Activated CD8-positive, alpha-beta memory T cell treated with anti-CD3 and anti-CD28 coated beads, Interleukin-2, amount 50 U/mL, for 1 hour (primary cell): Measurements from ENCODE around the gene FRMD4A.

Experiments used
- DNase-seq: peaks from one replicate; pipeline ENCODE4 v3.0.0-alpha.2; 2020; ENCODE audit errors: extremely low read depth

Gene FRMD4A

DNA sequence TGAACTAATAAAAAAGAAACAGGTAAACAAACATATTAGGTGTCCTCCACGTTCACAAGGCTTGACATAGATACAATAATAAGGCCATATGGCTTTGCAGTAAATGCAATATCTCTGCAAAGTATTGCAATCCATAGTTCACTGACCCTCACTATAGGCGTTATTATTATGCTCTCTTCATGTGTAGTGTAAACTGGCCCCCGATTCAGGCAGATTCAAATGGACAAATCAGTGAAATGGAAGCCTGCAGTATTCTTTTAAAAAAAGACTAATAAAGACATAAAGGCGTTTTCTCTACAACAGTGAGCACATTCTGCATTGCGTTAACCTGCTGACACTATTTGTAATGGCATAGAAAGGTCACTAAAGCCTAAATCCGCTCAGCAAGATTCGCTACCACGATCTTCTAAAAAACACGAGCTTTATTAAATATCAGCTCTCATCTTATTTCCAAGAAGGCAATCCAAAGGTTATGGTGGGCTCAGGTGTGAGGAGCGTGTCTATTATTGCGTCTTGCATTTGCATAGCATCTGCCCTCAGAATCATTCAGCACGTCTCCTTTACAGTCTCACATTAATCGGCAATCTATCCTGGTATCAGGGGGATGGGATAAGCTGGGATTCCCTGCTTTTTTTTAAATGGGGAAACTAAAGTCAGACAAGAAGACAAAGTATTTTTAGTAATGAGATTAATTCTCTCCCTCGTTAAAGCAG, 36.2 kb downstream of the FRMD4A start:
- DNase-seq, result no peak

DNA sequence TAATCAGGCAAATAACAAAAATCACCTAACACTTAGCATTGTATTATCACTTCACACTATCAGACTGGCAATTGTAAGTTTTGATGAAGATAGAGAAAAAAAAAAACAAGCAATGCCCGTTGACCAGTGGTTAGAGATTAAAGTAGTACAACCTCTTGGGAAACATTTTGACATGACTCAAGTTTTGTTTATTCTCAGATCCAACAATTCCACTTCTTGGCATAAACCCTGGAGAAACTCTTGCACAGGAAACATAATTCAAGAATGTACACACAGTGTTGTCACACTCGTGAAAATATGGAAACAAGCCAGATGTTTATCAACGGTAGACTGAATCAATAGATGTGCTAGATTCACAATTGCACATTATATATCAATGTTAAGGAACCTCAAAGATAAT, 37.2 kb downstream of the FRMD4A start:
- no peak for DNase-seq

- no peak for DNase-seq
These were observed 39.4 kb downstream of the FRMD4A start for GRCh38 chr10:14291296-14291695.

- no peak for DNase-seq
These were observed 44.7 kb downstream of the FRMD4A start for GRCh38 chr10:14285941-14286560.

DNA sequence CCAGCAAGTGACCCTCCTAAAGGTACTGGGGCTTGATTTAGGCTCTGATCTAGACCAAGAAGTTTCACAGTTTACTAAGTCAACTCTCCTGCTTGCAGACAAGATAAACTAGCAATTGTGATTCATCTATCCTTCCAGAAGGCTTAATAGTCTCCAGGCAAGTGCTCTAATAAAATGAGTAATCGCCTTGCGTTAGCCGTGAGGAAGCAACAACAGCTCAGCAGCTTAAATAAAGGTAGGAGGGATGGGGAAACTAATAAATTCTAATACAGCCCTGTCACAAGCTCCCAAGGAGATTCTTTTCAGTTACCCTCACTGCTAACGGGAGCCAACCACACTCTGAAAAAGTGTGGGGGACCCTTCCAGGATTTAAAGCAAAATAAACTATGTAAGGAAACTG, 48.4 kb downstream of the FRMD4A start:
- no peak for DNase-seq

- no peak for DNase-seq
These were observed 52.2 kb downstream of the FRMD4A start for GRCh38 chr10:14278533-14278932.

DNA sequence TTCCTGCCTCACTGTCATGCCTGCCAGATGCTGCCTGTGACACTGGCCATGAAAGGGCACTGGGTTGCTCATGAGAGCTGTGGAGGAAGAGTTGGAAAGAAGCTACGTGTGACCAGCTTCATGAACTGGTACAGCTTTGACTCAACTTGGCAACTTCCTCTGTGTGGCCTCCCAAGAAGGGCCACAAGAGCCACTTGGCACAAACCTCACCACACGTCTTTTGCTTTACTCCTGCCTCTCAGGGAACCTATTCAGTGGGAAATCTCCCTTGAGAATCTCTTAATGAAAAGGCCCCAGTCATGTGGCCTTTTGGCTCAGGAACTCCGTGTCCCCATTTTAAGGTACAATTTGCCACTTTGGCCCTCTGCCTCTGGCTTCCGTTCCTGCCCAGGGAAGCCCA, 54.5 kb downstream of the FRMD4A start:
- DNase-seq, result no peak

- no peak for DNase-seq
These were observed 59.1 kb downstream of the FRMD4A start for GRCh38 chr10:14271621-14272020.

- no peak for DNase-seq
These were observed 60.4 kb downstream of the FRMD4A start for GRCh38 chr10:14270370-14270769.

DNA sequence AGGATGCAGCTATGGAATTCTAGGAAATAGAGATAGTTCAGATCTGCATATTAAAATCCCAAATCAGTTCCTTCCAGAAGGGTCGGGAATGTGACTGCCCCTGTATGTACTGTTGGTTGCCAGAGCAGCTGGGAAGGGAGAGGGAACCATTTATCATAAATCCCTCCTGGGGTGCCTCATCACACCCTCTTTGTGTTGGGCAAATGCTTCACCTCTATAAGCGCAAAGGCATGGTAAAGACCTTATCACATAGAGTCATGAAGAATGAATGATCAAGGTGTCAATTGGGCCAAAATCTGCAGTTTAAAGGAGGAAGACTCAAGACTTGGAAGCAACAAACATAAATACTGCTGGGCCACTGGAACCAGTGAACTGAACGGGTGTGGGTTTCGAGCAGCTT, 65.0 kb downstream of the FRMD4A start:
- no peak for DNase-seq

GRCh38 chr10:14262836-14263425, 67.8 kb downstream of the FRMD4A start:
- no peak for DNase-seq

- DNase-seq, result no peak
These were observed 69.4 kb downstream of the FRMD4A start for GRCh38 chr10:14261336-14261735.

GRCh38 chr10:14259696-14260566, 70.8 kb downstream of the FRMD4A start:
- DNase-seq, result no peak

DNA sequence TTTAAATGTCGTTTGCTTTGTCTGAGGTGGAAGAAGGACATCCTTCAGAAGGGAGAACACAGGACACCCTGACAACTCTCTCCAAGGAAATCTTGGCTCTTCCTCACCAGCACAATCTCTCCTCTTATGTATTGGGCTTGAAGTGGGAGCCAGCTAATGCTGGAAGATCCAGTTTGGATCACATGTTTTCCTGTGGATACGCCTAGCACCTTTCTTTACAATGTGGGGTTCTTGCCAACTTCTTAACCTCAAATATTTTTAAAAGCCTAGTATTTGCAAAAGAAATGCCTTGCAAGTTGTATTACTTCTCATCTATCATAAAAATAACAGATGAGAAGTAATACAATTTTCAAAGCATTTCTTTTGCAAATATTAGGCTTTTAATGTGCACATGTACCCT, 76.4 kb downstream of the FRMD4A start:
- DNase-seq, result no peak

DNA sequence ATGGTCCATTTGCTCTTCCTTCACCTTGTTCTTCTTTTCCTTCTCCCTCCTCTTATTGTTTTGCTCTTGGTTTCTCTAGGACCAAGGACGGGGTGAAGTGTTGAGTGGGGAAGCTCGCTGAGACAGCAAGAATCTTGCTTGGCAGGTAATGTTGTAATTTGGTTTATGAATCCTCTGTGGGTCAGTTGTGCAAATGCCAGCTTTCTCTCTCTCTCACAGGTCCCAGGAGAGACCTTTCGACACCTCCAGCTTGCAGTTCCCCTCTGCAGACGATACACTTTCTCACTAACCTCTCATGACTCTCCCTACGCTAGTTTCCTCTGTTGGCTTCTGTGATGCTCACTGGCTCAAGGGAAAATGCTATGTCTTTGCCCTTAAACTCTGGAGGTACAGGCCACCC, 77.0 kb downstream of the FRMD4A start:
- DNase-seq, result no peak

GRCh38 chr10:14253079-14253478, 77.6 kb downstream of the FRMD4A start:
- no peak for DNase-seq

DNA sequence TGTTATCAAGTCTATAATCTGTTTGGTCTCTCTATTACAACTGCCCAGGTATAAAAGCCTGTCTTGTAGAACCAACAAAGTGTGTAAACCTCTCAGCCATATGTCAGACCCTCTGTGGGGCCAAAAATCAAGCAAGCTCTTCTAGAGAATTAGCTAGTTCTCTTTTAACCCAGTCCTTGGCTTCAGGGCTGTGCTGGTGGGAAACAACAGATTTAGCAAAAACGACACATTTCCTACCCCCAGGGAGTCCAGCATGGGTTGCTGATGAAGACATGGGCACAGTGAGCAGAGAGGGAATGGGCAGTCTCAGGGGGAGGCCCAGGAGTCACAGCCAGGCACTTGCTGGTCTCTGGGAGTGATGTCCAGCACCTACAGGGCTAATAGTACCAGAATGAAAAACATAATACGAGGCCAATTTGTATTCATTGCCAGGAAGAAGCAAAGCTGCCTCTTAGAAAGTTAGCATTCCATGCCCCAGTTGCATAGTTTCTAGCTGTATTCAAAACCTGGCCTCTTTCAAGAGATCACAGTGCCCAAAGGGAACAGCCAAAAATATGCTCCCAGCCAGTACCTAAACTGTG, 80.1 kb downstream of the FRMD4A start:
- DNase-seq, result no peak

GRCh38 chr10:14247377-14248116, 83.2 kb downstream of the FRMD4A start:
- no peak for DNase-seq

- DNase-seq, result no peak
These were observed 85.9 kb downstream of the FRMD4A start for GRCh38 chr10:14244801-14245211.

DNA sequence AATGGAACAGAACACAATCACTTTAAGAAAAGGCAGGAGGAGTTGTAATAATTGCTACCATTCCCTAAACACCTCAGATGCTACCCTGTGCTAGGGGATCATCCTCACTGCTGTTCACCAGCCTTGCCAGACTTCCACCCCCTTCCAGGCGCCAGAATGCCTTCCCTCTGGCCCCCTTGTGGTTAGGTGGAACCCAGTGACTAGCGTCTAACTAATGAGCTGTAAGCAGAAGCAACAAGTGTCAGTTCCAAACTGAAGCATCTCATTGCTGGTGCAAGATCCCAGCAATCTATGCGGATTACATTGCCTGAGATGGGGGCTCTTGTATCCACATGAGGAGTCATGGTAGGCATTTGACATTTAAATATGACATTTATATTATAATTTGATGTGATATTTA, 86.6 kb downstream of the FRMD4A start:
- no peak for DNase-seq

GRCh38 chr10:14243221-14243620, 87.5 kb downstream of the FRMD4A start:
- DNase-seq, result no peak
